Body of pancreas (tissue), 4 donors: Measurements from ENCODE around the gene SLCO2B1.

Experiments
- CTCF ChIP-seq, 7 experiments: fragments of 450-650 bp in 4 of 7; fragments of 200-600 bp in 3 of 7; sonication (generic) in 3 of 7; IDR thresholded peaks; one replicate each; pipeline ENCODE4 v1.5.1; 2016 to 2019; ENCODE audit warnings: antibody characterized with exemption in 7 of 7
- POLR2A ChIP-seq, 3 donors: fragments of 450-650 bp; IDR thresholded peaks; one replicate each; pipeline ENCODE4 v1.6.1; 2016; ENCODE audit warnings: antibody characterized with exemption in 3 of 3, mild to moderate bottlenecking in 2 of 3

DNA sequence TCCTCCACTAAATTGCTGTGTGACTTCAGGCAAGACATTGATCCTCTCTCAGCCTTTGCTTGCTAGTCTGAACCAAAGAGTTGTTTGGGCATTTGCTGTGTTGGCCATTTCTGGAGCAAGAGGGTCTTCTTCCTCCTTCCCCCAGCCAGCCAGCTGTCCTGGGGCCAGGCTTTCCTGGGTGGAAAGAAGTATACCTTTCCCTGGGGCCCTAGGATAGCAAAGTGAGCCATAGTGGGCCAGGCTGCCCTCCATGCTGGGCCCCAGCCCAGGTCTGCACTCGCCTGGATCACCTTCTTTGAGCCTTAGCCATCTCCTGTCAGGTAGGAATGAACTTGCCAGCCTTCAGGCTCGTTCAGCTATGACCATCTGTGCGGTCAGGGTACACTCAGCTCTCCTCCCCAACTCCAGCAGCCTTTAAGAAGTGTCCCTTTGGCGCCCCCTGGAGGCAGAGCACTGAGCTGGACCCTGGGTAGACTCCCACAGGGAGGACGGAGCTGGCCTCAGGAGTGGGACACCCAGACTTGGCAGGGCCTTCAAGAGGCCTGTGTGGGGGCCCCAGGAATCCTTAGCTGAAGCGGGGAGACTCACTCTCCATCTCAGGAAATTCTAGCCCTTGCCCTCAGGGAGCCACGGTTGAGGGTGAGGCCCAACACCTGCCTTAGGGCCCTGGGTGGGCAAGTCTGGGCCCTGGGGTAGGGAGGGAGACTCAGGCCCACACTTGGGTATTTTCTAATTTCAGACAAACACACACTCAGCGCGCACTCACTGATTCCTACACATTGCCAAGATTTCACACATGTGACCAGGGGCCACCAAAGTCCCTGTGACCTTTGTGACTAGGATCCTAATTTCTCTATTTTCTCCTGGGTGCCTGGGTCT, 54.0 kb downstream of the SLCO2B1 start:
- TF ChIP-seq CTCF (IDR thresholded peaks at IDR 0.05) (peak; percentile 80 to 91 (median 88)), POLR2A (IDR thresholded peaks at IDR 0.05) (no peak)
